ENCODE data around the gene CEP164.

The CEP164 gene

GRCh38 chr11:117424781-117425180 is 97.1 kb downstream of the CEP164 start:
- no peak for DNase-seq

- no peak for DNase-seq
These were observed 98.1 kb downstream of the CEP164 start for GRCh38 chr11:117425679-117426296.

- DNase-seq, result peak; percentile 37 to 65
These were observed 98.6 kb downstream of the CEP164 start for GRCh38 chr11:117426297-117426685.

- no peak for DNase-seq
These were observed 99.3 kb downstream of the CEP164 start for GRCh38 chr11:117426941-117427340.

GRCh38 chr11:117427356-117427874 is 99.8 kb downstream of the CEP164 start:
- DNase-seq, result no peak

GRCh38 chr11:117428186-117428855 is 100.7 kb downstream of the CEP164 start:
- no peak for DNase-seq

GRCh38 chr11:117428856-117429229 is 101.2 kb downstream of the CEP164 start:
- no peak for DNase-seq

- DNase-seq, result no peak
These were observed 102.8 kb downstream of the CEP164 start for GRCh38 chr11:117430293-117430955.

GRCh38 chr11:117431436-117431835 is 103.8 kb downstream of the CEP164 start:
- no peak for DNase-seq

- no peak for DNase-seq
These were observed 106.1 kb downstream of the CEP164 start for GRCh38 chr11:117433717-117434116.

GRCh38 chr11:117434481-117434880 is 106.8 kb downstream of the CEP164 start:
- DNase-seq, result no peak

GRCh38 chr11:117435326-117435725 is 107.7 kb downstream of the CEP164 start:
- no peak for DNase-seq

- no peak for DNase-seq
These were observed 109.6 kb downstream of the CEP164 start for GRCh38 chr11:117437041-117437790.

GRCh38 chr11:117437791-117438130 is 110.1 kb downstream of the CEP164 start:
- no peak for DNase-seq

- no peak for DNase-seq
These were observed 110.8 kb downstream of the CEP164 start for GRCh38 chr11:117438371-117439000.

GRCh38 chr11:117439256-117439655 is 111.6 kb downstream of the CEP164 start:
- DNase-seq, result no peak

- DNase-seq, result no peak
These were observed 112.6 kb downstream of the CEP164 start for GRCh38 chr11:117440258-117440657.

- DNase-seq, result no peak
These were observed 113.7 kb downstream of the CEP164 start for GRCh38 chr11:117441146-117441975.

- no peak for DNase-seq
These were observed 114.6 kb downstream of the CEP164 start for GRCh38 chr11:117442049-117442868.

- DNase-seq, result no peak
These were observed 115.2 kb downstream of the CEP164 start for GRCh38 chr11:117442869-117443239.
